Fibroblast of skin of right biceps (primary cell): Measurements from ENCODE around the gene ESPN.

Source experiments
- DNase-seq: peaks from one replicate; pipeline ENCODE4 v3.0.0-alpha.2; 2013

The ESPN gene

GRCh38 chr1:6467744-6468688, 43.4 kb downstream of the ESPN start:
- DNase-seq: no peak

- no peak for DNase-seq
Observed at GRCh38 chr1:6468729-6469461, 44.3 kb downstream of the ESPN start.

GRCh38 chr1:6470132-6471085, 45.8 kb downstream of the ESPN start:
- no peak for DNase-seq

- no peak for DNase-seq
Observed at GRCh38 chr1:6471086-6471969, 46.8 kb downstream of the ESPN start.

GRCh38 chr1:6471970-6472368, 47.4 kb downstream of the ESPN start:
- DNase-seq: no peak

- DNase-seq: no peak
Observed at GRCh38 chr1:6472391-6472790, 47.8 kb downstream of the ESPN start.

GRCh38 chr1:6473156-6473555, 48.6 kb downstream of the ESPN start:
- no peak for DNase-seq

- DNase-seq: no peak
Observed at GRCh38 chr1:6473974-6474814, 49.6 kb downstream of the ESPN start.

GRCh38 chr1:6474815-6475282, 50.3 kb downstream of the ESPN start:
- DNase-seq: no peak

GRCh38 chr1:6475381-6476133, 51.0 kb downstream of the ESPN start:
- DNase-seq: no peak

- DNase-seq: no peak
Observed at GRCh38 chr1:6476483-6476882, 51.9 kb downstream of the ESPN start.

- no peak for DNase-seq
Observed at GRCh38 chr1:6477039-6477820, 52.7 kb downstream of the ESPN start.

- DNase-seq: no peak
Observed at GRCh38 chr1:6481820-6482219, 57.2 kb downstream of the ESPN start.

GRCh38 chr1:6483017-6483760, 58.6 kb downstream of the ESPN start:
- no peak for DNase-seq

- no peak for DNase-seq
Observed at GRCh38 chr1:6483761-6484117, 59.2 kb downstream of the ESPN start.

GRCh38 chr1:6484826-6485167, 60.2 kb downstream of the ESPN start:
- DNase-seq: no peak

- DNase-seq: peak; percentile 36
Observed at GRCh38 chr1:6485168-6486101, 60.9 kb downstream of the ESPN start.
